Subcutaneous abdominal adipose tissue (tissue), 5 donors: ENCODE data around the gene PBX1.

ENCODE experiments used
- H3K27ac ChIP-seq: one replicate; pipeline ENCODE4 v1.7.0; 2013; ENCODE audit warnings: low read depth, mild to moderate bottlenecking, inconsistent platforms, low read length, moderate library complexity
- H3K27me3 ChIP-seq, 5 donors: one replicate each; pipeline ENCODE4 v1.7.0; 2013; ENCODE audit warnings: low read length in 5 of 5, inconsistent platforms in 1 of 5; ENCODE audit not compliant: control insufficient read depth in 5 of 5, insufficient read depth in 4 of 5
- H3K36me3 ChIP-seq, 5 donors: one replicate each; pipeline ENCODE4 v1.7.0; 2013; ENCODE audit warnings: low read length in 5 of 5; ENCODE audit not compliant: control insufficient read depth in 5 of 5, insufficient read depth in 5 of 5
- H3K4me1 ChIP-seq, 5 donors: one replicate each; pipeline ENCODE4 v1.7.0; 2013; ENCODE audit warnings: low read length in 5 of 5, mild to moderate bottlenecking in 3 of 5, moderate library complexity in 1 of 5; ENCODE audit not compliant: control insufficient read depth in 5 of 5, insufficient read depth in 5 of 5
- H3K4me3 ChIP-seq, 5 donors: one replicate each; pipeline ENCODE4 v1.7.0; 2013; ENCODE audit warnings: low read length in 5 of 5, low read depth in 1 of 5
- H3K9ac ChIP-seq, 5 donors: one replicate each; pipeline ENCODE4 v1.7.0; 2013; ENCODE audit warnings: low read length in 5 of 5, mild to moderate bottlenecking in 4 of 5, moderate library complexity in 3 of 5
- H3K9me3 ChIP-seq, 5 donors: one replicate each; pipeline ENCODE4 v1.7.0; 2013; ENCODE audit warnings: low read length in 5 of 5; ENCODE audit not compliant: control insufficient read depth in 5 of 5
- donor health status: healthy.
- donor health status: healthy.
- donor health status: healthy.
- donor health status: healthy.
- donor health status: healthy.

PBX1 gene

GRCh38 chr1:164576291-164577271 lies 17.6 kb downstream of the PBX1 start:
- Histone ChIP-seq H3K9ac (peak overlapping the region in 1 of 5 donors; percentile 38), H3K4me3 (peak overlapping the region; percentile 29 to 42 (median 41)), H3K27me3 (no peaks in the 10 kb centered on the region), H3K9me3 (no peaks in the 10 kb centered on the region), H3K4me1 (peaks cover 0 to 26% (median 14%) of the 10 kb centered on the region in 5 donors), H3K27ac (peak overlapping the region; percentile 45), H3K36me3 (peaks cover 0 to 4% (median 0%) of the 10 kb centered on the region in 5 donors)

GRCh38 chr1:164577291-164577690 lies 18.3 kb downstream of the PBX1 start:
- Histone ChIP-seq H3K9me3 (no peaks in the 10 kb centered on the region), H3K27ac (peak overlapping the region; percentile 45), H3K4me1 (peaks cover 0 to 26% (median 14%) of the 10 kb centered on the region in 5 donors), H3K27me3 (no peaks in the 10 kb centered on the region), H3K9ac (no peak overlapping the region), H3K4me3 (no peak overlapping the region), H3K36me3 (peaks cover 0 to 4% (median 0%) of the 10 kb centered on the region in 5 donors)

GRCh38 chr1:164578479-164579200 lies 19.7 kb downstream of the PBX1 start:
- Histone ChIP-seq H3K4me3 (no peak overlapping the region), H3K36me3 (peaks cover 0 to 4% (median 0%) of the 10 kb centered on the region in 5 donors), H3K9me3 (no peaks in the 10 kb centered on the region), H3K9ac (no peak overlapping the region), H3K4me1 (peaks cover 0 to 26% (median 14%) of the 10 kb centered on the region in 5 donors), H3K27ac (no peak overlapping the region), H3K27me3 (no peaks in the 10 kb centered on the region)

DNA sequence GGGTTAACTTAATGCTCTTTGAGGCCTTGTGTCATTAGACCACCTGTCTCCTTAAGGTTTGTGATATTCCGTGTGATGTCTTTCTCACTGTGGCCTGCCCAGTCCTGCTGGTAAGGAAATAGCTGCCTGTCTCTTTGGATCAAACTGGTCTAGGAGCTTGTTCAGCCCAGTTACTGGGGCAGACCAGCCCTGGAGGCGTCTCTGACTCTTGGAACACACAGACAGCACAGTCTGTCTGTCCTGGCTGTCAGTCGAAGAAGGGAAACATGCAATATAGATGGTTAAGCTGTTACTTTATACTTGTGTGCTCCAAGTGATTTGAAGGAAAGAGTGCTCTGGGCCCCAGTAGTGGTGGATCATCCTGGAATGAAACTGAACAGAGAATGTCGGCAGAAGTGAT lies 20.4 kb downstream of the PBX1 start:
- Histone ChIP-seq H3K4me1 (peaks cover 0 to 26% (median 14%) of the 10 kb centered on the region in 5 donors), H3K27ac (peak overlapping the region; percentile 9), H3K27me3 (no peaks in the 10 kb centered on the region), H3K36me3 (no peaks in the 10 kb centered on the region), H3K9me3 (no peaks in the 10 kb centered on the region), H3K9ac (no peak overlapping the region), H3K4me3 (no peak overlapping the region)

DNA sequence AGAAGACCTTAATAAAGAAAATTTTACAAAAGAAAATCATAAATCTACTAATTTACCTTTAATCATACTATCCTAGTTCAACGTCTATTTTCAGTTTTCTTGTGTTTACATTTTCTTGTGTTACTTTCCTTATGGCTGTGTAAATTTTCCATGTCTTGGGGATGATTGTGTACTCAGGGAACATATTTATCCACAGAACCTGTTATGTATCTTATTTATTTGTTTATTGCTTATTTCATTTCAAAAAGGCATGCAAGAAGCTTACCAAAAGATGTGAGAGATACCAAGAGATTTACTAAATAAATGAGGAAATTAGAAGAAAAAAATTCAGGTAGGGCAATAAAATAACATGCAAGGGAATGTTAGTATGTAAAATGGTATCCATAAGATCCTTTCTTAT lies 22.8 kb downstream of the PBX1 start:
- H3K36me3 ChIP-seq = peaks cover 6 to 11% (median 7%) of the 10 kb centered on the region in 5 donors
- no peak overlapping the region for H3K9ac ChIP-seq
- H3K4me3 ChIP-seq = no peak overlapping the region
- peaks cover 0 to 13% (median 5%) of the 10 kb centered on the region in 5 donors for H3K4me1 ChIP-seq
- no peak overlapping the region for H3K27ac ChIP-seq
- H3K27me3 ChIP-seq = no peaks in the 10 kb centered on the region
- no peaks in the 10 kb centered on the region for H3K9me3 ChIP-seq

GRCh38 chr1:164583196-164583595 lies 24.2 kb downstream of the PBX1 start:
- Histone ChIP-seq H3K36me3 (peaks cover 12 to 18% (median 15%) of the 10 kb centered on the region in 5 donors), H3K9ac (no peak overlapping the region), H3K27me3 (no peaks in the 10 kb centered on the region), H3K27ac (no peak overlapping the region), H3K9me3 (no peaks in the 10 kb centered on the region), H3K4me1 (peaks cover 3 to 13% (median 8%) of the 10 kb centered on the region in 5 donors), H3K4me3 (no peak overlapping the region)

GRCh38 chr1:164583835-164584539 lies 25.0 kb downstream of the PBX1 start:
- H3K36me3 ChIP-seq = peaks cover 12 to 18% (median 15%) of the 10 kb centered on the region in 5 donors
- H3K9me3 ChIP-seq = no peaks in the 10 kb centered on the region
- H3K27ac ChIP-seq = no peak overlapping the region
- no peaks in the 10 kb centered on the region for H3K27me3 ChIP-seq
- H3K4me3 ChIP-seq = no peak overlapping the region
- peaks cover 3 to 14% (median 10%) of the 10 kb centered on the region in 5 donors for H3K4me1 ChIP-seq
- no peak overlapping the region for H3K9ac ChIP-seq

GRCh38 chr1:164586591-164586990 lies 27.6 kb downstream of the PBX1 start:
- Histone ChIP-seq H3K4me1 (peaks cover 3 to 19% (median 16%) of the 10 kb centered on the region in 5 donors), H3K36me3 (peaks cover 12 to 21% (median 15%) of the 10 kb centered on the region in 5 donors), H3K27ac (no peak overlapping the region), H3K9ac (no peak overlapping the region), H3K27me3 (no peaks in the 10 kb centered on the region), H3K4me3 (no peak overlapping the region), H3K9me3 (no peaks in the 10 kb centered on the region)

DNA sequence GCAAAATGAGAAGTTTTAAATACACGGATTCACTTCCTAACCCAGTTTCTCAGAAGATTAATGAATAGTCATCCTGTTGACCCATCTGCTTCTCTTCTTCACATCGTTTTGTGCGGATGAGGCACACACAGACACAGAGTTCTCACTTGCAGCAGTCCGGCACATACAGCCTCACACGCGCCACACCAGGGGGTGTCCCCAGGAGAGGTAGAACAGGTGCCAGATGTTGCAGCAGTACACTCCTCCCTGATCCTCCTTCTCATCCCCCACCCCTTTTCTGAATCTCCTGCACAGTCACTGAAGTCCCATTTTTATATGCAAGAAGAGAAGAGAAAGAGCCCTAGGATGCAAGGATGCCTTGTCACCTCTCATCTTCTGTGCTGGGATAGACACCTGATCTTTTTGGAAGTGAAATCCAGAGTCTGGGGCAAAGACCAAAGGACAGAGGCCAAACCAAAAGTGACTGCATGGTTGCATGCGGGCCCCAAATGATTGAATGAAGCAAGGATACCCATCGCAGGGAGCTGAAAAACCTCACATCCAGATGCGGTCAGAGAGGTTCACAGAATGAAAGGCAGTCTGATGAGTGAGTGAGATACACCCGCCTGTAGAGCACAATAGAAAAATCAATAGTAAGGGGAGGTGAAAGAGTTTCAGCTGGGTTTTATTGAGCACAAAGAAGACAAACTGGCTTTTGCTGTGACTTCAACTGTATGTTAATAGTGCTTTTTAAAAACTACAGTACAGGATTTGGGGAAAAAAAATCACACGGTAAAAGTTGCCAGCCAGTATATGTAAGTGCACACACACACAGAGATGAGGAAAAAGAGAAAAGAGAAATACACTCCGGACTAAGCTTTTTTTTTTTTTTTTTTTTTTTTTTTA lies 28.9 kb downstream of the PBX1 start:
- no peaks in the 10 kb centered on the region for H3K27me3 ChIP-seq
- H3K4me1 ChIP-seq = peaks cover 3 to 29% (median 21%) of the 10 kb centered on the region in 5 donors
- H3K36me3 ChIP-seq = peaks cover 12 to 21% (median 15%) of the 10 kb centered on the region in 5 donors
- no peak overlapping the region for H3K27ac ChIP-seq
- no peak overlapping the region for H3K4me3 ChIP-seq
- H3K9ac ChIP-seq = peak overlapping the region in 1 of 5 donors; percentile 13
- H3K9me3 ChIP-seq = no peaks in the 10 kb centered on the region
